GM19397 (cell line): Measurements from ENCODE around the gene CDK11B.
"Not testable (repeated sequence)": the region's sequence is repeated elsewhere in the genome, so short reads cannot be mapped to it uniquely, and the experiment has no call there.

Experiments
- ATAC-seq: cut with Tn5 transposase; IDR thresholded peaks from one replicate; pipeline ENCODE4 v1.9.1; 2021; ENCODE audit warnings: mild to moderate bottlenecking, moderate library complexity; ENCODE audit not compliant: unreplicated experiment

The CDK11B gene

DNA sequence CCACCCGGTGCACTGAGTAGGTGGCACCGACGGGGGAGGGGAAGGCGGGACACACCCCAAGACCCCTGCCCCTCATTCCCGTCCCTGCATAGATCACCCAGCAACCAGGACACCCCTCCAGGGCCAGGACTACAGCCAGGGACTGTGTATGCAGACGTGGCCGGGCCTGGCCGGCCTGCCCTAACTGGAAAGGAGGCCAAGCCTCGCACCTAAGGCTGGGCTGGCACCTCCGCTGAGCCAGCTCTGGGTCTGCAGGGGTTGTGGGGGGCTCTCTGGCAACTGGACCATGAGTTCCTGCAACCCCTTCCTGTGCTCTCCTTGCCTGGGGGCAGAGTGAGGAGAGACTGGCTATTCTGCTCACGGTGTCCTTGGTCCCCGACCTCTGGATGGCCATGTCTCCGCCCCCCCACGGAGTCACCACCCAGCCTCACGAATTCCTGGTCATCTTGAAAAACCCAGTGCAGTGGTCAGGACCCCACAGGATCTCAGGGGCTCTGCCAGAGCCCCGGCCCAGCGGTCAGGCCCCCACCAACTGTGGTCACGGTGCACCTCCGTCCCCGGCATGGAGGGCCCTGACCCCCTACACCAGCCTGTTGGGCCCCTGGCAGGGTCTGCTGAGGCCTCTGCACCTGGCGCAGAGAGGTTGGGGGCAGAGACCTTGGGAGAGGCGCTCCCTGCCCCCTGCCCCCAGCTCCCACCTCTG lies 57.8 kb downstream of the CDK11B start:
- ATAC-seq: no peak

DNA sequence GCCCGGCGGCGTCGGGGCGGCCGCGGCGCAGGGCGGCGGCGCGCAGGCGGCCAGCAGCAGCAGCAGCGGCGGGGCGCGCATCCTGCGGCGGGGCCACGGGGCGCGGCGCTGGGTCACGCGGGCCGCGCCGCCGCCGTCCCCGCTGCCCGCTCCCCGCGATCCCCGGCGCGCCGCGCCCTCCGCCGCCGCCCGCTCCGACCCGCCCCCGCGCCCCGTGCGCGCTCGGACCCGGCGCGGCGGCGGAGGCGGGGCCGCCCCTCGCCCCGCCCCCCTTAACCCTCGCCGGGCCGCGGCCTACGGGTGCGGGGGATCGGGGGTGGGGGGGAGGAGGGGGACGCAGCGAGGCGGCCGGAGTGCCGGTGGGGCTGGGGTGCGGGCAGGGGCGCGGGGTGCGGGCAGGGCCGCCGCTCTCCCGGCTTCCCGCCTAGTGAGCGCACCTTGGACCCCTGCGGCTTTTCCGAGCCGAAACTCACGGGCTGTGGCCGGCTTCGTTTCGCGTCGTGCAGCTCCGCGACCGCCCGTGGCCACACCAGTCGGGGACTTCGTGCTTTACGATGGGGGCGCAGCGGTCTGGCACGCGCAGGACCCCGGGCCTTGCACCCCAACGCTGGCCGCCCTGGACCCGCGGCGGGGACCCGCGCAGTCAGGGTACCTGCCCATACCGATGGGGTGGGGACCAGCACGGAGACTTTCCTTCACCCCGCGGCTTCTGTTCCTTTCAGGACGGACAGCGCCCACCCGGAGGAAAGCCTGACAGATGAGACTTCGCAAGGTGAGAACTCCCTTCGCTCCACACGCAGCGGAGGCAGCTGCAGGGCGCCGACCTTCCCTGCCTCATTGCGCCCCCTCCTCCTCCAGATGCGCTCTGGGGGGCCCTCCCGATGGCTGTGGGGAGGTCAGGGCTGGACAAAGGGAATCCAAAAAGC lies 58.6 kb downstream of the CDK11B start, which contains the start of gene FNDC10:
Gene FNDC10 (minus strand): TSS at position 201 of the 926 bp plus-strand sequence. CDS start 120 bp downstream, at position 81.
- ATAC-seq: no peak

DNA sequence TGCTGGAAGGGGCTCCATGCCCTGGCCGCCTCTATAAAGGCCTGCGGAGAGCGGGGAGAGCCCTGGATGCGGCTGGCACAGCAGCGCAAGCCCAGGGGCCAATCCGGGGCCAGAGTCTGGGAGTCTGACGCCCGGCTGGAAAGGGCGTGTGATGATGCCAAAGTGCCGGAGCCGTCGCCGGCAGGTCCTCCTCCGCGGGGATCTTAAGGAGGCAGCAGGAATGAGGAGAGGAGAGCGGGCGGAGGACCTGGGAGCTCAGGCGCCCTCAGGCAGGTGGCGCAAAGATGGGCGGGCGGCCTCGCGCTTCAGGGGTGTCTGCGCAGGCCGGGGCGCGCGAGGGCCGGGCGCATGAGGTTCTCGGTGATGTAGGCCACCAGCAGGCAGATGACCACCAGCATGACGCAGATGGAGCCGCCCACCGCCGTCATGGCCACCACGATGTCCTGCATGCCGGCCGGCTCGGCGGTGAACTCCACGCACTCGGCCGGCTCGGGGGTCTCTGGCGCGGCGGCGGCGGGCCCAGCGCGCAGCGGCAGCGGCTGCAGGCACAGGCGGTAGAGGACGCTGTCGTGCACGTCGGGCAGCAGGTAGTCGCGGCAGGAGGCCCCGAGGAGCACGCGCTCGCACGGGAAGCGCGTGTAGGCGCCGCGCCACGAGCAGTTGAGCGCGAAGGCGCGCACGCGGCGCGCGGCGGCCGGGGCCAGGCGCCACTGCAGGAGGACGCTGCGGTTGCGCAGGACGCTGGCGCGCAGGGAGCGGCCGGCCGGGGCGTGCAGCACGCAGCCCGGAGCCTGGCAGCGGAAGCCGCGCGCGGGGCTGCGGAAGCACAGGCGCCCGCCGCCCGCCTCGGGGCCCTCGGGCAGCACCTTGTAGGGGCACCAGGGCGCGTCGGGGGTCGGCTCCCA lies 59.5 kb downstream of the CDK11B start:
- no peak for ATAC-seq

DNA sequence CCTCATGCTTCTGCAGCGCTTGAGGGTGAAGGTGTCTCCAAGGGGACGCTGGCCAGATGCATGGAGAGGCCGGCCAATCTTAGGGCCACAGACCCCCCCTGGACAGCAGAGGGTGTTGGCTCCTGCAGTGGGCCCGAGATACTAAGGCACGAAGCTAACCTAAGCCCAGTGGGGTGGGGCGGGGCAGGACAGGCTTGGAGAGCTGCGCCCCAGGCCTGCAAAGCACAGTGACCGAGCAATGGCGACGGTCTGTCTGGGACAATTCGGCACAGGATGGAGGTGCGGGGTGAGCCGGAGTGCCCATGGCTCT lies 60.1 kb downstream of the CDK11B start:
- ATAC-seq: no peak

DNA sequence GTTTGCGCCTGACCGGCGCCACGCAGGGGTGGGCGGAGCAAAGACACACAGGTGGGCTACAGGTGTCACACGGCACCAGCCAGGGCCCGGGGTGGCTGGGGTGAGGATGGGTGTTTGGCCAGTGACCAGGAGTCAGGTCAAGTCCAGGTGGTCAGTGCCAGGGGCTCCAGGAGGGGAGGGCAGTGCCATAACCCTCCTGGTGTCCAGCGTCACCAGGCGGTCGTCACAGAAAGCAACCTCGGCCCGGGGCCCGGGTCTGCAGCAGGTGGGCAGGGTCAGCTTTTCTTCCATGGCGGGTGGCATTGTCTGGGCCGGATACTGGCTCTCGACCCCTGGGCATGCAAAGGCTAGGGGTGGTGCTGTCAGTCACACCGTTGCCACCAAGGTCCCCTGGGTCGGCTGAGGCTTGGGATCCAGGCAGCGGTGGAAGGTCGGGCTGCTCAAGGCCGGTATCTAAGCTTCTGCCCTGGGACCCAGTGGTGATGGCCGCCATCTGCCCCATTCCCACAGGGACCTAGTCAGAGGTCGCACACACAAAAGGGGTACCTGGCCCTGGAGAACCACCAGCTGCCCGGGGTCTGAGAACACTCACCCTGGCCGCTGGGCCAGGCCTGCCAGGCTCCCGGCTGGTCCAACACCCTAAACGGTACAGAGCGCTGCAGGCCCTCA lies 60.6 kb downstream of the CDK11B start:
- ATAC-seq: no peak

DNA sequence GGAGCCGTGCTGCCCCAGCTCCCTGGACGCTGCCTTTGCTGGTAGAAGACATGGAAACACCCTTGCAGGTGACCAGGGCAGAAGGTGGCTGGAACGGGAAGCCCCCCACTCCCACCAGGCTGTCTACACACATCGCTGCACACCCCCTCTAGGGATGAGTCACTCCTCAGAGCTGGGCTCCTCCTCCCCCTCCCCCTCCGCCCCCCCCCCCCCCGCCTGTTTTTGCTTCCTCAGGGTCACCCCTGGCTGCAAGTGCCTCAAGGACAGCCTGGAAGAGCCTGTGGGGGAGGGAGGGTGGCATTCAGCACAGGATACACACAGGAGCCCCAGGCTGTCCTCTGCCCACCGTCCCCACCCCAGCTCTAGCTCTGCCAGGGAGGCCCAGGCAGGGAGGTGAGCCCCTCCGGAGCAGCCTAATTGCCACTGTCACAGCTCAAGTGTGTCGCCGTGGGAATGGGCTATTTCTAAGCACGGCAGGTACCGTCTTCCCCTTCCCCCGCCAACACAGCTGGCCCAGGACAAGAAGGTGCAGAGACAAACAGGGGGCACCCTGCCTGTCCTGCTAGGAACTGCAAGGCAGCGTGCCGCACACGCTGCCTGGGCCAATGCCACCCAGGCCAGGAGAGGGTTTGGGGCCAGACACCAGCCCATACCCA lies 61.4 kb downstream of the CDK11B start:
- ATAC-seq: no peak

DNA sequence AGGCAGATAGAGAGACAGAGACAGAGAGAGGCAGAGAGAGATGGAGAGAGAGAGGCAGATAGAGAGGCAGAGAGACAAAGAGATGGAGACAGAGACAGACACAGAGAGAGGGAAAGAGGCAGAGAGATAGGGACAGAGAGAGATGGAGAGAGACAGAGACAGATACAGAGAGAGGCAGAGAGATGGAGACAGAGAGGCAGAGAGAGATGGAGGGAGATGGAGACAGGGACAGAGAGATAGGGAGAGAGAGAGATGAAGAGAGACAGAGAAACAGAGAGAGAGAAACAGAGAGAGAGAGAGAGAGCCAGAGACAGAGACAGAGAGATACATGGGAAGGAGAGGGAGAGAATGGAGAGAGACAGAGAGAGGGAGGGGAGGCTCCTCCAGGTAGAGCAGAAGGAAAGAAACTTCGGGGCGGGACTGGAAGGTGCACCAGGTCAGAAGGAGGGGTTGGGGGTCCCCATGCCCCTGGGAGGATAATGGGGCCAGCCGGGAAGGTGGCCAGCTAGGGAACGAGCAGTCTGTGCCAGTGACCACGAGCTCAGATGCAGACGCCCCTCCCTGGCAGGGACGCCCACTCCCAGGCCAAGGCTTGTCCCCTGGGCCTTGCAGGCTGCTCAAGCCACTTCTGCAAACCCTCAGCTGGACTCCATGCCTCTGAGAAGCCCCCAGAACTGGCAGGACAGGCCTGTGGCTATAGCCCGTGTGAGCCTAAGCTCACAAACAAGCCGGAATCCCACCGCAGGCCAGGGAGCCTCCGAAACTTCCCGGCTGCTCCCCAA lies 62.1 kb downstream of the CDK11B start:
- ATAC-seq: no peak

DNA sequence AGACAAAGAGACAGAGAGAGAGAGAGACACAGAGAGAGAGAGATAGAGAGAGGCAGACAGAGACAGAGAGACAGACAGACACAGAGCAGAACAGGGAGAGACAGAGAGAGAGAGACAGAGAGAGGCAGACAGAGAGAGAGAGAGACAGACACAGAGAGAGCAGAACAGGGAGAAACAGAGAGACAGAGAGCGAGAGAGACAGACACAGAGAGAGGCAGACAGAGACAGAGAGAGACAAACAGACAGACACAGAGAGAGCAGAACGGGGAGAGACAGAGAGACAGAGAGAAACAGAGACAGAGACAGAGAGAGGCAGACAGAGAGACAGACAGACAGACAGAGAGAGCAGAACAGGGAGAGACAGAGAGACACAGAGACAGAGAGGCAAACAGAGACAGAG lies 63.5 kb downstream of the CDK11B start:
- not testable (repeated sequence) for ATAC-seq

DNA sequence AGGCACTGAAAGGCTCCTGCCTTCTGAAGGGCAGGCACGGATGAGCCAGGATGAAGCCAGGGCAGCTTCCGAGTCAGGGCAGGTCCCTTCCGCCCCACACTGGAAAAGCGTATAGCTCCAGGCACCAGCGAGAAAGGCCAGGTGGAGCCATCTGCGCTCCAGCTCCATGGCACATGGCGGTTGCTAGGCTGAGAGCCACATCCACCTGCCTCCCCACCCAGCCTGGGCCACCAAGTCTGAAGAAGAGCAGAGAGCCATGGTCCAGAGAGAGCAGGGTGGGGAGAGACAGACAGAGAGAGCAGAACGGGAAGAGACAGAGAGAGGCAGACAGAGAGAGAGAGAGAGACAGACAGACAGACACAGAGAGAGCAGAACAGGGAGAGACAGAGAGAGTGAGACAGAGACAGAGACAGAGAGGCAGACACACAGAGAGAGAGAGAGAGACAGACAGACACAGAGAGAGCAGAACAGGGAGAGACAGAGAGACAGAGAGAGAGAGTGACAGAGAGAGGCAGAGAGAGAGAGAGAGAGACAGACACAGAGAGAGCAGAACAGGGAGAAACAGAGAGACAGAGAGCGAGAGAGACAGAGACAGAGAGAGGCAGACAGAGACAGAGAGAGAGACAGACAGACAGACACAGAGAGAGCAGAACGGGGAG lies 64.1 kb downstream of the CDK11B start:
- no peak for ATAC-seq

DNA sequence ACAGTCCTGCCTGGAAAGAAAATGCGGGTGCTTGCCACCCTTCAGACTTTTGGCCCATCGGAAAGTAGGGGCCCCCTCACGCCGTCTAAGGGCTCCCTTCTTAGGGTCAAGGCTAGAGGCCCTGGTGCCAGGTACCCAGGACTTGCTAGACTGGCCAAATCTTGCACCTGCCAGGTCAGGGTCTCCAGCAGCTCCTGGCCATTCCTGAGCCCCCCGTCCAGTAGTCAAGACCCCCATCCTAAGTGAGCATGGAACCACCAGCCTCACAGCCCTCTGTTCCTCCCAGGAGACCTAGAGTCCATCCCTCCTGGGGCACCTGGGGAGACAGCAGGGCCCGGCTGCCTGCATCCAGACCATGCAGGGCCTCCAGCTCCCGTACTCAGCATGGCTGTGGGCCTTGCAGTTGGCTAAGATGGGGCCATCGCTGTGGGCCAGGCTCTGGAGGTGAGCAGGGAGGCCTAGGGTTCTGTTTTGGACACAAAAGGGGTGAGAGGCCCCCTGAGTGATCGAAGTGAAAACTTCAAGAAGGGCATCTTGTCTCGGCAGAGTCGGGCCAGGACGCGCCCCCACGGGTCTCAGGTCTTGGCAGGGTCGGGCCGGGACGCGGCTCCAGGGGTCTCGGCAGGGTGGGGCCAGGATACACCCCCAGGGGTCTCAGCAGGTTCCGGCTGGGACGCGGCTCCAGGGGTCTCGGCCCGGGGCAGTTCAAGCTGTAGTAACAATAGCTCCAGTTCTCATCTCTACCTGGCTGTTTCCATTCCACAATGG lies 64.8 kb downstream of the CDK11B start:
- no peak for ATAC-seq

DNA sequence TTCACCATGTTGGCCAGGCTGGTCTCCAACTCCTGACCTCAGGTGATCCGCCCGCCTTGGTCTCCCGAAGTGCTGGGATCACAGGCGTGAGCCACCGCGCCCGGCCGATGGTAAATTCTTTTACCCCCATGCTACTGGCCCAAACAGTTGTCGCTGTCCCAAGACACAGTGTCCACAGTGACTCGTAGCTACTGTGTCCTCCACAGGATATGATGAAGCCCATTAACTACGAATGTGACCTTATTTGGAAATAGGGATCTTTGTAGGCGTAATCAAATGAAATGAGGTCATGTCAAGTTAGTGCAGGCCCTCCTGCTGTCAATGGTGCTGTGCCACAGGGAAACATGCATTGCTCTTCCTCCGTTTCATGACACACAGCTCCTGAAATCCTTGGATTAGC lies 67.4 kb downstream of the CDK11B start:
- no peak for ATAC-seq
